Right renal cortex interstitium (tissue), 3 donors: ENCODE results near the gene LYRM4. TPM values are rescaled to one million over a fixed set of nuclear protein-coding genes. Genes with fewer than 3 reads are reported as not detected.
"Not testable (repeated sequence)": the region's sequence is repeated elsewhere in the genome, so short reads cannot be mapped to it uniquely, and the experiment has no call there.

Source experiments
- DNase-seq, 3 donors: peaks; one replicate each; pipeline ENCODE4 v3.0.0-alpha.2; 2013; ENCODE audit warnings: low read depth in 3 of 3, low spot score in 2 of 3
- polyA plus RNA-seq, 3 donors: library from polyadenylated mRNA; unstranded; fragments of 120-200 nt; gene quantifications; one replicate each; pipeline ENCODE4 v1.2.1, GENCODE V29; 2013; ENCODE audit not compliant: insufficient read length in 3 of 3

LYRM4 gene
- polyA plus RNA-seq, 3 donors: 41.3 to 43.6 (median 43.1) TPM

DNA sequence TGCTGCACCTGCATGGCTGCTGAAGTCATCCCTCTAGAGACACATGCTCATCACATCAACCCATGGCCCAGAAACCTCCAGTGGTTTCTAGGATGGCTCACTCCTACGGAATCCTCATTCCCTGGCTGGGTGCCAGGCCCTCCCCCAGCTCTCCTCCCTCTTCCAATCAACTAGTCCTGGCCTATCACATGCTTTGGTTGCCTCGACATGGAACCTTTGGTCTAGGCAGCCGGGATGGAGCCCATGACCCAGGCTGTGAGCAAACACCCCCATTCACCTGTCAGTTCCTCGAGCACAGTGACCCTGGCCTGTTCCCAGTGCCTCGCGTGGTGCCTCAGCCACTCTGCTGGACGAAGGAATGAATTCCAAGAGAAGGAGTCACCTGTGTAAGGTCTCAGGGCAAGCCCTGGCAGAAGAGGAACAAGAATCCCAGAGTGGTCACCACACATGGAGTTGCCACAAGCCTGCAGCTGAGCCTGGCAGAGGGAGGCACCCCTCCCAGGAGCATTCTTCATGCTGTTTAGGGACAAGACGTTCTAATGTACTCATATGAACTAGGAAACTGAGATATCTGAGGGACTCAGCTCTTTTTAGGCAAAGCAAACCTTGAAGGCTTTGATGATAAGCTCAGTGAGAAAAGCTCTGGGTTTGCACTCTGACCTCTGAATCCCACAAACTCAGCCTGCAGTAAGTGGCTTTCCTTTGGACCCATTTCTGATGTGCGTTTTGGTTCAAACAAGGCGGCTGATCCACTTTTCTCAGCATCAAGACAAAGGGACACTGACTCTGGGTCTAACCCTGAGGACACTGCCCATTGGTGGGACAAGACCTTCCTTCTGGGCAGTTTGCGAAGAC is 135.4 kb downstream of the LYRM4 start:
- DNase-seq: no peak

DNA sequence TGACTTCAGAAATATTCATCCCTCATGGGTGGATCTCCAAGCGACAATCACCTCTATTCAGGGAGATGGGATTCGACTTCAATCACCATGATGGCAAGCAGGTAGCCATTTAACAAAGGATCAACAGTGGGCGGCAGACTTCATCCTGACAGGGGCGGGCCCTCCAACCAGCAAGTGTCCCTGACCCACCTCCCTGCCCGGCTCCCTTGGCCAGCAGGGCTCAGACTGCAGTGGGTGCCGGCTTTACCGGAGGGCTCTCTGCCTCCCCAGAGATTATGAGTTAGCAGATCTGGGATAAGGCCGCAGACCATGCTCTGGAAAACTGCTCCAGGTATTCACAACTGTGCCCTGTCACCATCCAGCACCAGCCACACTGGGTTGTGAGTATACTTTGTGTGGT is 136.2 kb downstream of the LYRM4 start:
- no peak for DNase-seq

DNA sequence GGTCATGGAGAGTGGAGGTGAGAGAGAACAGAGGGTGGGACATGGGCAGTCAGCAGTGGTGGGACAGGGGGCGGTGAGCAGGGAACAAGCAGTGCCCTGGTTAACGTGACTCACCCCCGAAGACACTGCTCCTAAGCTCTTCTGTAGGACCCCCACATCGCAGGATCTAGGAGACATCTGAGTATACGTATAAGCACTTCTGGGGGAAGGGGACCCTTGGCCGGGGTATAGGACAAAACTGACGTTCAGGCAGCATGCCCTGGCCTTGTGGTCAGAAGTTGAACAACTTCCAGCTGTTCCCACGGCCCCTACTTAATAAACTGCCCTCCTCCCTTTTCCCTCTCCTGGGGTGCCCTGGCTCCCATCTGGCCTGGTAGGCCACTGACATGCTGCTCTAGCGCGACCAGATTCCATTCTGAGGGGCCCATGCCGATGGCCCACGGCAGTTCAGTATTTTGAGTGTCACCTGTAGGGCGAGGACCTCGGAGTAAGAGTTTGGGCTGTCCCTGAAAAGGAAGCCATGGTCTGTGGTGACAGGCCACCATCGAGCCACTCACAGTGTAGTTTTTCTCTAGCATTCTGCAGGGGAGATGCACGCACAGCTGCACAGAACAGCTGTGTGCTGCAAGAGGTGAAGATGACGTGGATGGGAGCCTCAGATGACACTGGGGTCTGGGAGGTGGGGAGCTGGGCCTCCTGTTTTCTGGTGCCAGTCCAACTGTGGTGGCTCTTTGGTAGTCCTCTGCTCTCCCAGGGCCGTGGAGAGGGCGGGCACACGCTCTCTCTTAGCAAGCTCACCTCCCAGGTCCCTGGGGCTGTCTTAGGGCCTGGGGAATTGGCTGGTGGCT is 137.2 kb downstream of the LYRM4 start:
- no peak for DNase-seq

DNA sequence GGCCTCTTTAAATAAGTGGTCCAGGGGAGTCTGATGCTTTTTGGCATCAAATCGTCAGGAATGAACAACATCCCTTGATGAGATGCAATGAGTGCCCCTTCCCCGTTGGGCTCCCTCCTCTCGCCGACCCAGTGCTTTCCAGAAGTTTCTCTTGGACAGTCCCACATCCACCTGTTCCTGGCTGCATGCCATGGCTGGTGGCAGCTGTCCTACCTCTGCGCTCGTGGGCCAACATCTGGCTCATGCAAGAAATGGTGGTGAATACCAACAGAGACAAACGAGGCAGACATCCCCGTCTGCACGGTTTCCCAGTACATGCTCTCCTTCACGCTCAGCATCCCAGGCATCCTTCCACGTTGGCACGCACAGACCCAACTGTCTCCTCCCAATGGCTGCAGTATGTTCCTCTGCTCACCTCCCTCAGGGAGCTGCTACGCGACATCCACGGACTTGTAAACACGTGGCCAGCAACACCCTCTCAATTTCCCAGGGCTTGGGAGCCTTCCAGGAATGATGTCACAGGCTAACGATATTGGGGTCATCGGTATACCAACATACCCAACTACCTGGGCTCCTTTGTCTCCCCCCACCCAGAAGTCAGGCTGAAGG is 138.1 kb downstream of the LYRM4 start:
- no peak for DNase-seq

DNA sequence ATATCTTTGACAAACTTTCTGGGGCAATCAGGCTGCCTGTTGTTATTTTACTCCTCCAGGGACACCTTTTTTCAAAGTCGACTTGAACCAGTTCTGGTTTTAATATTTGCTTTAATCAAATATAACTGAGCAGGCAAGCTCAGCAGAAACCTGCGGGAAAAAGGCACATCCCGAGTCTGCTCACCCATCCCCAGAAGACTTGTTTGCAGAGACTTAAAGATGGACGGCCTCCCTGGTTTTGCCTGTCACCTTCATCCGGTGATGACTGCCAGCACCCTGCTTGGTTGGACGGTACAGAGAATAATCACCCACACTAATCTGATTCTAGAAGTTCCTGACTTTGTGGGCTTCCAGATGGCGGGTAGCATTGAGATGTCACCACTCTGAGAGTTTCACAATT is 138.8 kb downstream of the LYRM4 start:
- DNase-seq: no peak

DNA sequence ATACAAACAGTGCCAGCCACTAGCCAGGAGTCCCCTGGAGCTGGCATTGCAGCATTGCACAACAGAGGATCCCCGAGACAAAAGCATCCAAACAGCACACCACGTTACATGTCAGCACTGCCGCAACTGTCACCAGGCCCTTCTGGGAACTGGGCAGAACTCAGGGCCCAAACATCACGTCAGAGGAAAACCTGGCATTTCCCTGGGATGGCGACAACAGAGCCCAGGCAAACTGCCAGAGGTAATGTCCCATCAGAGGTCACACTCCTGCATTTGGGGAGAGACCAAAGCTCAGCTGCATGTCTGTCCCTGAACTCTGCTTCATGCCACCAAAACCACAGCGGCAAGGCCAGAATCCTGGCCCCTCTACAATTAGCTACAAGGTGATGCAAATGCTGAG is 139.3 kb downstream of the LYRM4 start:
- no peak for DNase-seq

DNA sequence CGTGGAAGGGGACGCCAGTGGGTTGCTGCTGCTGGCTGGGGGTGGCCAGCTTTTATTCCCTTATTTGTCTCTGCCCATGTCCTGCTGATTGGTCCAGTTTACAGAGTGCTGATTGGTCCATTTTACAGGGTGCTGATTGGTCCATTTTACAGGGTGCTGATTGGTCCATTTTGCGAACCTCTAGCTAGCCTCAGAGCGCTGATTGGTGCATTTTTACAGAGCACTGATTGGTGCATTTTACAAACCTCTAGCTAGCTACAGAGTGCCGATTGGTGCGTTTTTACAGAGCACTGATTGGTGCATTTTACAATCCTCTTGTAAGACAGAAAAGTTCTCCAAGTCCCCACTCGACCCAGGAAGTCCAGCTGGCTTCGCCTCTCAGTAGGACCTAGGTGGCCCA is 140.2 kb downstream of the LYRM4 start:
- DNase-seq: not testable (repeated sequence)

DNA sequence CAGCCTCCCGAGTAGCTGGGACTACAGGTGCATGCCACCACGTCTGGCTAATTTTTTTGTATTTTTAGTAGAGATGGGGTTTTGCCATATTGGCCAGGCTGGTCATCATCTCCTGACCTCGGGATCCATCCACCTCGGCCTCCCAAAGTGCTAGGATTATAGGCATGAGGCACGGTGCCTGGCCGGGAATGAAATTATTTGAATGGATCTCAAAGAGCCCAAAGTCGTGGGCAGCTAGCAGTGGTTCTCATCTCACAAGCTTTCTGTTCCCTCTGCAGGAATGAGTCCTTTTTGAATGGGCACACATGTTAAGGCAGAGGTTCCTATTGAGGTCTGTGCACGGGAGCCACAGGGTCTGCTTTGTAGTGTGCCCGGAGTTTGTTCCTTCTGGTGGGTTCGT is 140.7 kb downstream of the LYRM4 start:
- no peak for DNase-seq

DNA sequence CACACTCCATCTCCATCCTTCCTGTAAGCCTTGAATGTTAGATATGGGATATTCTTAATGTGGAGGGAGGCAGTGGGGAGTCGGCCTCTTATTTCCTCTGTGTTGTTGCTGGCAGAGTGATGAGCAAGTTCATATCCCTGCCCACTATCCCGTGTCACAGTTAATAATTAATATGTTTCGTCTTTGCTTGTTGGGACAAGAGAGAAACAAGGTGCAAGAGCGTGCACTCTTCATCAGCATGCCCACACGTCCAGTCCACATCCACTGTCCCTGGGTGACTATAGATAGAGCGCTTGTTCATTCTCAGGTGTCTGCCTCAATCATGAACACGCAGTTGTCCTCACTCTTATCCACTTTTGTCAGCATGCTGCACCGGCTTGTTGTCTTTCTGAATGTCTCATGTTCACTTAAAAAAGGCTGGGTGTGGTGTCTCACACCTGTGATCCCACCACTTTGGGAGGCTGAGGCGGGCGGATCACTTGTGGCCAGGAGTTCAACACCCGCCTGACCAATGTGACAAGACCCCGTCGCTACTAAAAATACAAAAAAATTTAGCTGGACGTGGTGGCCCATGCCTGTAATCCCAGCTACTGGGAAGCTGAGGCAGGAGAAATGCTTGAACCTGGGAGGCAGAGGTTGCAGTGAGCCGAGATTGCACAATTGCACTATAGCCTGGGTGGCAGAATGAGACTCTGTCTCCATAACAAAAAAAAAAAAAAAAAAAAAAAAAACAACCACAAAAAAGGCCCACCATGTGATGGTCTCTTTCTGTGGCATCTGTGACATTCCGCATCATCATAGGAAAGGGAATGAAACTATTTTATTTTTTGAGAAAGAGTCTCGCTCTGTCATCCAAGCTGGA is 141.4 kb downstream of the LYRM4 start:
- DNase-seq: no peak

DNA sequence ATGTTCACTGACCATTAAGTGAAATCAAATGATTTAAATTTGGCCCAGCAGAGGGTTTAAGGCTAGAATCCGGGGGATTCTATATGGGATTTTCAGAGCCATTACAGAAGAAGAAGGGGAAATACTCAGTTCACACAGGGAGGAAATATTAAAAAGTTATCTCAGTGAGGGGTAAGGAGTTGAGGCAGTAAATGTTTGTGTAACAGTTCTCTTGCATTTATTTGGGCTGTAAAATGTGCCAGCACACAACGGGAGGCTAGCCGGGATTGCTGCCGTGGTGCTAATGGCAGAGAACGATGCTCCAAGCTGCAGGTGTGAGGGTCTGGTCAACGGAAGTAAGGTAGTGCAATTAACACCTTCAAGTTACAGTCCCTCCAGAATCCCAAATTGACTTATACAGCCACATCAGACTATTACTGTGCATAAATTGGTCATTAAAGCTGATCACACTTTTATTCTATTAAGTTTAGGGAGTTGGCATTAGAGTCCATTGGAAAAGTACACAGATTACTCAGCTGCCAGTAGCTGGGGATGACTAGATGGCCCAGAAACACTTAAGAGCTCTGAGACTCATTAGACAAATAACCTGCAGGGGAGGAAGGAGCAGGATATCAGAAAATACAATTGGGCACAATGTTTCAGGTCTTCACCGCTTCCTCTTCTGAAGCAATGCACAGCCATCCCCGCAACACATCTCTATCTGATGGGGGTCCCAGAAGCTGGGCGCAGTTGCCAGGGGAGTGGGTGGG is 144.3 kb downstream of the LYRM4 start:
- DNase-seq: no peak

DNA sequence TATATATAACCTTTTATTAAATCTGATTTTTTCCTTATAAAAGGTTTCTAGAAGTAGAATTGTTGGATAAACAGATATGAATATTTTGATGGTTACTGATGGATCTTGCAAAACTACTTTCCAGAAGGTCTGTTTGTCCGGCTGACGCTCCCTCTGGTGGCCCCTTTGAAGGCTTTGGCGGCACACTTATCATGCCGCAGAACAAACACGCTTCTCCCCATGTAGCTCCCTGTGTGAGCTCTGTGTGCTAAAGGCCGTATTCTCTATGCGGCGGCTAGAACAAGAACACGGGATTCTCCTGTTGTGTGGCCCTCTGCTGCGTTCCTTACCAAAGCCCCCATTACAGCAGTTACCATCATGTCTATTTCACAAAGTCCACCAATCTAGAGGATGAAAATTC is 145.6 kb downstream of the LYRM4 start:
- no peak for DNase-seq

DNA sequence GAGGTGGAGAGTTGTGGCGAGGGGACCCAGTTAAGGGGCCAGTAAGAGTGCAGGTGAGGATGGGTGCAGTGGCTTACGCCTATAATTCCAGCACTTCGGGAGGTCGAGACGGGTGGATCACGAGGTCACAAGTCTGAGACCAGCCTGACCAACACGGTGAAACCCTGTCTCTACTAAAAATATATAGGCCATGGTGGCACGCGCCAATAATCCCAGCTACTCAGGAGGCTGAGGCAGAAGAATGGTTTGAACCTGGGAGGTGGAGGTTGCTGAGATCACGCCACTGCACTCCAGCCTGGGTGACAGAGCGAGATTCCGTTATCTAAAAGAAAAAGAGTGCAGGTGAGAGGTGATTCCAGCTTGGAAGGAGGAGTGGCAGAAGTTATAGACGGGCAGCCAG is 147.7 kb downstream of the LYRM4 start:
- DNase-seq: no peak

DNA sequence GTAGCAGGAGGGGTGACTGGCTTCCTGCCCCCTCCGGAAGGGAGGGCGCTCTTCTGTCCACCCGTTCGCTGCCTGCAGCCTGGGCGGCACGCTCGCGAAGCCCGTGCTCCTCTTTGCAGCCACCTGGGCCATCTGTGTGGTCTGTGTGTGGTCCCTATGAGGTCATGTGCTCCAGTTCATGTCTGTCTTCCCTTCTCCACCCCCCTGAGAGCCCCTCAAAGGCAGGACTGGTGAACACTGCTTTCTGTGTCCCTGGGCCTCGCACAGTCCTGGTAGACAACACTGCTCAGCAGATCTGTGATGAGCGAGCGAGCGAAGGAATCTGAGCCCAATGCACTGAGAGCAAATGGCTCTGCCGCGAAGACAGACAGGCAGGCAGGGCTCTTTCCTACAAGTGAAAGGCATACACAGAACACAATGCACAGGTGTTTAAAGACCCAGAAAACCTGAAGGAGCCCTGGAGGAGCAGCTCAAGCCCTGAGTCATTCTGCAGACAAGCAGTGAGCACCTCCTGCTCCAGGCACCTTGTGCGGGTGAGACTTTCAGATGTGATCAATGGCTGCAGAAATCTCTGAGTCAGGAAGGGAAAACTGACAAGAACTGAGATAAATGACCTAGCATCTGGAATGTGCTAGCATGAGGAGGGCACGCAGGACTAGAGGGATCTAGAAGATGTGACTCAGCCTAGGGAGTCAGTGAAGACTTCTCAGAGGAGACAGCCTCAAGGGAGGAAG is 148.5 kb downstream of the LYRM4 start:
- DNase-seq: no peak

DNA sequence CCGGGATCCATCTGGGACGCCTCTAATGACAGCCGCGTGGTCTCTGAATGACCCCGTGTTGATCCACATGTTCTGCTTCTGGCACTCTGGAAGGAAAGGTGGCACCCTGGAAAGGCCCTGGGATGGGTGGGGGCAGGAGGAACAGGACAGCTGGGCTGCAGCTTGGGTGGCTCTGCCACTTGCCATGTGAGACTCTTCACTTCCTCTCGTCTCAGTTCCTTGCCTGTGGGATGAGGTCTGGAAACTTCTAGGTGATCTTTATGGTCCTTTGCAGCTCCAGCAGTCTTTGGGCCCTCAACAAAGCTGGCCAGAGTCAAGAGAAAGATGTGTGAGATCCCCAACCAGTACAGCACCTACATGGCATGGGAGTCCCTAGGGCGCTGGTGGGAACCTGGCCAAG is 149.1 kb downstream of the LYRM4 start:
- no peak for DNase-seq

DNA sequence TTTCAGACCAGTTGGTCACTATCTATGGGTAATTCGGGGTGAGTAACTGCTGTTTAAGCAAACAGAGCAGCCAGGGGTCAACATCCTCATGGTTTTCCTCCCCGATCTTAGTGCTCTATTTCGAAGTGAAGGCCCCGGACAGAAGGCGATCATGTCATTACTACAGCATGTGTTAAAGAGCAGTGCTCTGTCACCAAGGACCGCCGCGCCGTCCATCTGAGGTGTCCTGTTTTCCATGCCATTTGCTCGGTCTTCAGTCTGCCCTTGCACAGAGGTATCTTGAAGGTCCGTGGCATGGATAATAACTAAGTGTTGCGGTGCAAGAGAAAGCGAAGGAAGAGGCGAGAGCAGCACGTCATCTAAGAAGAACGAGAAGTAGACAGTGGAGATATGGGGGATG is 150.5 kb downstream of the LYRM4 start:
- DNase-seq: no peak

DNA sequence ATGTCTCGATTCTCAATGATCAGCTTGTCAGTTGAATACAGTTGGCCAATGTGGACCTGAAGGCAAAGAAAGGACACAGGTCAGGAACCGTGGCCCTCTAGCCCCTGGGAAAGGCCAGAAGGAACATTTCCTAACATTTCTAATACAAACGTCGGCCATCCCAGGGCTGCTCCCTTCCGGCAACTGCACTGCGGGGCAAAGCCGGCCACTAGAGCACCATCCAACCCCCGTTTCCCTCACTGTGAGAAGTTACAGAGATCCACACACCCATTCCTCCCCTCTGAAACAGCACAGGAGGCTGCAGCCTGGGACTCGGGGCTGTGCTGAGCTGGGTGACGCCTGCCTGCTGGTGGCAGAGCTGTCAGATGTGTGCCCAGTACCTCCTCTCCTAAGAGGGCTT is 151.3 kb downstream of the LYRM4 start:
- DNase-seq: no peak

DNA sequence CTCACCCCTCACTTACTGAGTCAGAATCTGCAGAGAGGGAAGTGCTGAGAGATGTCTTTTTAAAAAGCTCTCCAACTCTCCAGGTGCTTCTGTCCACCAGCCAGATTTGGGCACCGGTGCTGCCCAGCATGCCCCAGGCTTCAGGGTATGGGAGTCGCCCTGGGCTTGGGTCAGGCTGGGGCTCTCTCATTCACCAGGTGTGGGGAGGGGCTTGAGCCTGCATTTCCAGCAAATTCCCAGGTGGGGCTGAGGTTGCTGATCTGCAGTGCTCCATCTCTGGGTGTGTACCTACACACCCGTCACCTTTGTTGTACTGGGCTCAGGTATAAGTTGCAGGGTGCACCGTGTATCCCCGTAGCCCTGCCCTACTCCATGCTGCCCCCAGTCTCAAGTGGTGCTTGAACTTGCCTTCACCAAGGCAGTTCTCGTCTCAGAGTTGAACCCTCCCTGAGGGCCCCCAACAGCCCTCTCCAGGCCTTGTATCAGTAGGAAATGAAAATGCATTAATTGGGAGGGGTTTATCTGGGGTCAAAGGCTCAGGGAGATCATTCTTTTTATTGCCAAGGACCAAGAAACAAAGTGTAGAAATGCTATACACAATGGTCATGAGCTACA is 152.1 kb downstream of the LYRM4 start:
- DNase-seq: no peak

DNA sequence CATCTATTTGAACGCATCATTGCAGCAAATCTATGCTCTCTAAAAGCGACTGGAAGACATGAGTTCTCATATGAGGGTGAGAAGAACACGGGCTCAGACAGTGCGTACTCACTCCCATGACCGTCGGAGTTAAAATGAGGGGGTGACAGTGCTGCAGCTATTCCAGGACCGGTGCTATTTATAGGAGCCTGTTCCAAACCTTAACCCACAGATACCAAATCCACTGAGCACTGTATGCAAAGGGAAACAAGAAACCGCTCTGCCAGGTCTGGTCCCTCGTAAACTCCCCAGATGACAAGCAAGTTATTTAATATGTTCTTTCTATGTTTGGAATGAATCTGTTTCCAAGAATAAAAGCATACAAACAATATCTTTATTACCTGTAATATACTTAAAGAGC is 152.7 kb downstream of the LYRM4 start:
- no peak for DNase-seq

DNA sequence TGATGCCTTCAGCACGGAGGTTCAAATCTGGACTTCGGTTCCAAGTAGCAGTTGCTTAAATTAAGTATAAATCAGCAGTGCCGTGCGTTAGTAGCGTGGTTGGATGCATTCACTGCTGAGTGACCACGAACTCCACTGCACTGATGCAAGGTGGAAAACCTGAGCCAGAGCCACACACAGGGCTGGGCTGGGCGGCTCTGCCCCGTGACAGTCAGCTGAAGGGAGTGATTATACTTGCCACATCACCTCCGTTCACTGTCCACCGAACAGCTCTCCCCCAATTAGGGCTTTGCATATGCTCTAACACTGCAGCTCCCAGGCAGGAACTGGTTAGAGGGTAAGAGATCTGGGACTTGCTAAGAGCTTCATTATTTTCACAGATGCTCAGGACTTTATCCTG is 153.4 kb downstream of the LYRM4 start:
- no peak for DNase-seq
